ENCODE data around the gene HSPA4.
A peak's percentile ranks its signal among the peaks of the same experiment; 100 is the strongest.
"Not testable (repeated sequence)": the region's sequence is repeated elsewhere in the genome, so short reads cannot be mapped to it uniquely, and the experiment has no call there.

HSPA4 gene

GRCh38 chr5:133050521-133050920 lies 1.3 kb upstream of the HSPA4 start:
- no peak for DNase-seq (ENCODE audit: low read depth in 2 of 2)

GRCh38 chr5:133051061-133051541 lies 712 bp upstream of the HSPA4 start:
- DNase-seq (ENCODE audit: low read depth in 2 of 2) = no peak

GRCh38 chr5:133052317-133053175 lies 733 bp downstream of the HSPA4 start:
- peak in 1 of 2 donors; percentile 9 for DNase-seq (ENCODE audit: low read depth in 2 of 2)

- DNase-seq (ENCODE audit: low read depth in 2 of 2) = no peak
These were observed 1.6 kb downstream of the HSPA4 start for GRCh38 chr5:133053448-133053847.

- no peak for DNase-seq (ENCODE audit: low read depth in 2 of 2)
These were observed 3.1 kb downstream of the HSPA4 start for GRCh38 chr5:133054697-133055471.

GRCh38 chr5:133056891-133057290 lies 5.1 kb downstream of the HSPA4 start:
- DNase-seq (ENCODE audit: low read depth in 2 of 2) = no peak

GRCh38 chr5:133059621-133060020 lies 7.8 kb downstream of the HSPA4 start:
- no peak for DNase-seq (ENCODE audit: low read depth in 2 of 2)

GRCh38 chr5:133062276-133062675 lies 10.5 kb downstream of the HSPA4 start:
- no peak for DNase-seq (ENCODE audit: low read depth in 2 of 2)

GRCh38 chr5:133063965-133064364 lies 12.2 kb downstream of the HSPA4 start:
- DNase-seq (ENCODE audit: low read depth in 2 of 2) = no peak

GRCh38 chr5:133065471-133065870 lies 13.7 kb downstream of the HSPA4 start:
- no peak for DNase-seq (ENCODE audit: low read depth in 2 of 2)

GRCh38 chr5:133066045-133066444 lies 14.2 kb downstream of the HSPA4 start:
- DNase-seq (ENCODE audit: low read depth in 2 of 2) = no peak

GRCh38 chr5:133072021-133072420 lies 20.2 kb downstream of the HSPA4 start:
- DNase-seq (ENCODE audit: low read depth in 2 of 2) = no peak

GRCh38 chr5:133075572-133076536 lies 24.0 kb downstream of the HSPA4 start:
- no peak for DNase-seq (ENCODE audit: low read depth in 2 of 2)

GRCh38 chr5:133079048-133079447 lies 27.2 kb downstream of the HSPA4 start:
- DNase-seq (ENCODE audit: low read depth in 2 of 2) = no peak

GRCh38 chr5:133081036-133081435 lies 29.2 kb downstream of the HSPA4 start:
- no peak for DNase-seq (ENCODE audit: low read depth in 2 of 2)

GRCh38 chr5:133081703-133082102 lies 29.9 kb downstream of the HSPA4 start:
- DNase-seq (ENCODE audit: low read depth in 2 of 2) = no peak

- no peak for DNase-seq (ENCODE audit: low read depth in 2 of 2)
These were observed 30.3 kb downstream of the HSPA4 start for GRCh38 chr5:133082128-133082527.

- no peak for DNase-seq (ENCODE audit: low read depth in 2 of 2)
These were observed 32.1 kb downstream of the HSPA4 start for GRCh38 chr5:133083901-133084300.

- DNase-seq (ENCODE audit: low read depth in 2 of 2) = not testable (repeated sequence)
These were observed 33.4 kb downstream of the HSPA4 start for GRCh38 chr5:133085171-133085570.

GRCh38 chr5:133086366-133086875 lies 34.6 kb downstream of the HSPA4 start:
- no peak for DNase-seq (ENCODE audit: low read depth in 2 of 2)

- DNase-seq (ENCODE audit: low read depth in 2 of 2) = no peak
These were observed 36.3 kb downstream of the HSPA4 start for GRCh38 chr5:133088064-133088463.

All from stimulated activated CD4-positive, alpha-beta T cell treated with anti-CD3 and anti-CD28 coated beads, Interleukin-1b, Interleukin-23, amount 100 ng/mL, for 1 hour (primary cell).